NCI-H1417 treated with DMSO at 0.1 percent for 48 hours (cell line): ENCODE results near the gene TANC1.

Source experiments
- DNase-seq: peaks from one replicate; lab custom pipeline; 2025; lab: John Stamatoyannopoulos, UW

The TANC1 gene

DNA sequence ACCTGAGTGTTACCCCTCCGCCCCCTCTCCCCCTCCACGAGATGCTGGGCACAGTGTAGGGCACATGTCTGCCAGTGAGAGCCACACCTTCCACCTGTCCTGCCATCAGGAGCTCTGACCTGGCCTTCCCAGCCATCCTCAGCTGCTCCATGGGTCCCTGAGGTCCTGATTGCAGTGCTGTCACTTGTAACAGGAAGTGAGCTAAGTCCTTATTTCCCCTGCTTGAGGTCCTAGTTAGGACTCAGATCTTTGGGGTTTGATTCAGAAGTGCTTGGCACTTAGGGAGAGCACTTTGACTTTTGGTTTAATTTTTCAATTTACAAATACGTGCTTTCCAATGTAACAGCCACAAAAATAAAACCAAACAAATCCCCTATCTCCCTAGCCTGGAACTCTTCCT, 192.5 kb downstream of the TANC1 start:
- DNase-seq = no peak

GRCh38 chr2:159163930-159164329, 195.5 kb downstream of the TANC1 start:
- DNase-seq = no peak

- DNase-seq = no peak
Measured at GRCh38 chr2:159164457-159164911, 196.0 kb downstream of the TANC1 start.

DNA sequence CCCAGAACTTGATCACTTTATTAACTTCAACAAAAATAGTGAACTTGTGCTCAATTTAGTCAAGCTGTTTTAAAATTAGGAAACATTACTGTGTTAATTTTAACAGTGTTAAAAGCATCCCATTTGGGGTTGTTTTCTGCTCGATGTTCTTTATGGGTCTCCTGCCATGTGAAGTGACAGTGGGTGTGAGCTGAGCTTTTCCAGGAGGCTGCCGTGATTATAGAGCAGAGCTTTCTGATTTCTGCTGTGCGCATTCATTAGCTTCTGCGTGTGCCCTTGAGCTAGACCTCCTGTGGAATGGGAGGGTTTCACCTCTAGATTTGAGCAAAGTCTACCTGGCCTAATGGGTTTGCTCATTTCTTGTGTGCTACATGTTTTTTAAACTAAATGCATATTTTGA, 196.6 kb downstream of the TANC1 start:
- no peak for DNase-seq

DNA sequence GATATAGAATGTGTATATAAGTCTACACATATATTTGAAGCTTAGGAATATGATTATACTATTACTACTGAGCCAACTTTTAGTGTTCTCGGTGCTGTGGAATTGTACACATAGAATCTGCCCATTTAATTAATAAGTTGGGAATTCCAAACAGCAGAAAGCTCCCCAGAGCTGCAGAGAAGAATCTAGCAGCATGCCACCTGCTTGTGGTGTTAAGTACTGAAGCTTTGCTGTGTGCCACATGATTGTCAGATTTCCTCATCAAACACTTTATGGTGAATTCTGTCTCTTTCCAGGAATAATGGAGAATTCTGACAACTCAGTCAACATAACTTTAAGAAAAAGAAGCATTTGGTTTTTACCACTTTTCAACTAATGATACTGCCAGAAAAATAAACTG, 200.3 kb downstream of the TANC1 start:
- DNase-seq = no peak

DNA sequence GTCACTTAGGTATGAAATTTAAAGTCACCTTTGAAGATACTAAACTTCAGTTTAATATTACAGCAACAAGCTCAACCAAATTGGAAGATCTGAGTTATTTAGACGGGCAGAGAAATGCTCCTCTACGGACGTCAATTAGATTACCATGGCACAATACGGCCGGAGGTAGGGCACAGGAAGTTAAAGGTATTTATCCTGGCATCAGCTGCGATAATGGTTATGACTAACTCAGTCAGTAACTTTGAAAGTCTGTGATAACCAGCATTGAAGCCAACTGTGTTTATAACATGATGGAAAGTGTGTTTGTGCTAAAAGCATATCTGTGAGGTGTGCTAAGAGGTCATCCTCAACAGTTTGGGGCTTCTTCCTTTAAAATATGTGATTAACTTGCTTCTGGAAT, 200.7 kb downstream of the TANC1 start:
- no peak for DNase-seq

- no peak for DNase-seq
Measured at GRCh38 chr2:159172403-159172802, 204.0 kb downstream of the TANC1 start.

DNA sequence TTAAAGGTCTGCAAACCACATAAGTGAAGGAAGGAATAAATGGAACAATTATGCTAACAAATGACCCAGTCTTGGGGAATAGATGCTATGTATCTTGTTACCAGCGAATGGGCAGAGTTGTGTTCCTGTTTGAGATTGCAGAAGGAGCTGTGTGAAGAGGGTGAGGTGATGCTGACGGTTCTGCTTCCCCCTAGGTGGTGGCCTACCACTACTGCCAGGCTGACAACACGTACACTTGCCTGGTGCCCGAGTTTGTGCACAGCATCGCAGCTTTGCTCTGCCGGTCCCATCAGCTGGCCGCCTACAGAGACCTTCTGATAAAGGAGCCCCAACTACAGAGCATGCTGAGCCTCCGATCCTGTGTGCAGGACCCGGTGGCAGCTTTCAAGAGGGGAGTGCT, 206.3 kb downstream of the TANC1 start:
- DNase-seq = no peak

DNA sequence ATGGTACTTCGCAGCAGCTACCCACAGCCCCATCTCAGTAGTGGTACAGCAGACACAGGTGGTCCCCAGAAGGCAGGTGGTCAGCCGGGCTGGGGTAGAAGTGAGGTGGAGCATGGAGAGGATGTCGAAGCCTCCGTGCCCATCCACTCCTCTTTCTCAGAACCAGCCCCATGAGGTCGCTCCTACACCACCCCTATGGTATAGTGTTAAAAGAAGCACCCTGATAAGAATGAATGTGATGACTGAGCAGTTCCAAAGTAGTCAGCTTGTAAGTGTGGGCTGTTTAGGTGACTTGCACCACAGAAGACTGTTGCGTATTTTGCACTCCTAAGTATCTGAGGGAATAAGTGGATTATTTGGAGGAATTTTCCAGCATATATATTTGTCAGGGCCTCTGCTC, 206.7 kb downstream of the TANC1 start:
- DNase-seq = no peak

DNA sequence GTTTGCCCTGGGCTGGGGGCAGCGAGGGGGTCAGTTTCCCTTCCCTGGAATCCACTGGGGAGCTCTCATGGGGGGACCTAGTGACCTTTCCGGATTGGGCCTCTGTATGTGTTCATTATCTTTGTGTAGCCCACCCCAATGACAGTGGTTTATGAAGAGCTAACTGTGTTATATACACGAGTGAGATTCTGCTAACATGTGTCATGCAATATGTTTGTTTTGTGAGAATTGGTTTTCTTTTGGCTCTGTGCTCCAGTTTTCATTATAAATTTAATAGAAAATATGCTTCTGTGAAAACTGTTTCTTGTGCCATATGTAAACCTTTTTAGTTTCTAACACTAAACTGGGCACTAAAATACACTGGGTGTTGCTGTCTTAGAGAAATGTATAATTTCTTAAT, 207.5 kb downstream of the TANC1 start:
- no peak for DNase-seq

GRCh38 chr2:159176555-159176954, 208.1 kb downstream of the TANC1 start:
- DNase-seq = no peak

DNA sequence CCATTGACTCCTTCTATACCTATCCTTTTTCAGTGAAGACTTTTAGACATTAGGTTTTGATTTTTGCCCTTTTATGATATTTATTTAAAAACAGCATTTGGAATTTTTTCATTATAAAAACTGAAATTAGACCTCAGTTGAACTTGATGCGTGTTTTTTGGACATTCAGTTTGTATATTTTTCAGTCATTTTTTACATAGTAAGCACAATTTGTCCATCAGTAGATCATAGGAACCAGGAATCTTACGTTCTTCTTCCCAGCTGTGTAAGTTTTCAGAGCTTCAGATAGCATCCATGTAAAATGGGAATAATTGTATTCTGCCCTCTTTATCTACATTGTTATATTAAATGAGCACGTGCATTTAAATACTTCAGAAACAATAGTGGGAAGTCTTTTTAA, 208.9 kb downstream of the TANC1 start:
- no peak for DNase-seq

DNA sequence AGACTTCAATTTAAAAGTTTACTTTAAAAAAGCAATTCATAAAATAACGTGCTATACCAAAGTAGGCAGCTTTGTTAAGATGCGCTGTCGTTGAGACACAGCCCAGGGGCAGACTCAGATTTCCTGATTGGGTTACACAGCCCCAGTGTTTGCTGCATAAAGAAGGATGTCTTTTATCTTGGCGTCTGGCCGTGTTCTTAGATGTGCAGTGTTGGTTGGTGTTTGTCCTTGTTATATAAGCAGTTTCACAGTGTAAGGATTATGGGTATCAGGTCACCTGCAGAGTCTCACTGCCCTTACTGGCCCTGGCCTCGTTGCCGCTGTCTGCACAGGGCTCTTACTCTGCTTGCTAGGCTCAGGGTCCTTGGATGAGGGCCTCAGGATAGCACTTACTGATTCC, 209.5 kb downstream of the TANC1 start:
- DNase-seq = no peak

DNA sequence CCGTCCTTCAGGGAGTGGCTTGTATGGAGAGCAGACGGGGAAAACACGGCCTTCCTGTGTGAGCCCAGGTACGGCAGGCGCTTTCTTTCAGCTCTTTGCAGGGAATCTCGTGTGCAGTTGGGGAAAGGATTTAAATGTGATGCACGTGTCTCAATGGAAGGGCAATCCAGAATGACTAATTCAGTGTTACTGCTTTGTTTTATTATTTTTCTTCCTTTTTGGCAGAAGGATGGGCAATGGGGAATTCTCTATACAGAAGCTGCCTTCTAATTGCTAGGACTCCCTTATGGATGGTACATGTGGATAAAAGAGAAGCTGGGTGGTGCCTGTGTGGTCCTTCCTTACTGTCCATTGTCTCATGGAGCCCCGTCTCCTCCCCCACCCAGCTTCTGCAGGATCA, 210.7 kb downstream of the TANC1 start:
- DNase-seq = no peak

GRCh38 chr2:159179696-159180095, 211.3 kb downstream of the TANC1 start:
- no peak for DNase-seq

GRCh38 chr2:159183346-159183745, 214.9 kb downstream of the TANC1 start:
- no peak for DNase-seq

DNA sequence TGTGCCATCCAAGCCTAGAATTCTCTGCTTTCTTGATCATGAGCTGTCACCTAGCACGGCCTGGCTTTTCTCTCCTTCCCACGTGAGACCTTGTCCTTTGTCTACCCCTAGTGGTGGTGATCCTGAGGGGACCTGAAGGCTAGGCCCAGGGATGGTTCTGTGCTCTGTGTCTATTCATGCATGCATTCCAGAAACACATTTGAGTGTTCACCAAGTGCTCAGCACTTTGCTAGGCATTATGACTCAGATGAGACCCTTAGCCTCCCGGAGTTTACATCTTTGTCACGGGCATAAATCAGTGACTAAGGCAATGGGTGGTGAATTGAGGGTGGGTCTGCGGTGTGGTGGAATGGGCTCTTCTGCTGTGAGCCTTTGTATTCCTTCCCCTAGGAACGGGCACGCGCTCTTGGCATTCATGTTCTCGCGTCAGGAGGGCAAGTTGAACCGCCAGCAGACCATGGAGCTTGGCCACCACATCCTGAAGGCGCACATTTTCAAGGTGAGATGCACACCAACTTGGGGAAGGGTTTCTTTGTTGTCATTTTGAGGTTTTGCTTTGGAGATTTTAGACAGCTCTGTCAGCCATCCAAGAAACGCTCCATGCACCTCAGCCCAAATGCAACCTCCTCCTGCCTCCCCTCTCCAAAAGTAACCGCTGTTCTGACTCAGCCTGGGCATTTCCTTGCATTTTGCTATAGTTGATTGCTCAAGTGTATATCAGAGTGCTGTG, 217.1 kb downstream of the TANC1 start:
- DNase-seq = no peak

DNA sequence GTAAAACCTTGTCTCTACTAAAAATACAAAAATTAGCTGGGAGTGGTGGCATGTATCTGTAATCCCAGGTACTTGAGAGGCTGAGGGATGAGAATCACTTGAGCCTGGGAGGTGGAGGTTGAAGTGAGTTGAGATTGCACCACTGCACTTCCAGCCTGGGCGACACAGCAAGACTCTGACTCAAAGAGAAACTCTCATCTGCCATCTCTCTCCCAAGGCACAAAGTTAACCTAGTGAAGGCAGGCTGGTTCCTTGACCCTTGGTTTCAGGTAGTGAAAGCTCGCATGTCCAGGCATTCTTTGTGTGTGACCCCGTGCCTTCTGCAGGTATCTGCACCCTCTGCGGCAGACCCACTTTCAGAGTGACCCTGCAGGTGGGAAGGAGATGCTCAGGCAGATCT, 218.0 kb downstream of the TANC1 start:
- no peak for DNase-seq

GRCh38 chr2:159187106-159187505, 218.7 kb downstream of the TANC1 start:
- no peak for DNase-seq

DNA sequence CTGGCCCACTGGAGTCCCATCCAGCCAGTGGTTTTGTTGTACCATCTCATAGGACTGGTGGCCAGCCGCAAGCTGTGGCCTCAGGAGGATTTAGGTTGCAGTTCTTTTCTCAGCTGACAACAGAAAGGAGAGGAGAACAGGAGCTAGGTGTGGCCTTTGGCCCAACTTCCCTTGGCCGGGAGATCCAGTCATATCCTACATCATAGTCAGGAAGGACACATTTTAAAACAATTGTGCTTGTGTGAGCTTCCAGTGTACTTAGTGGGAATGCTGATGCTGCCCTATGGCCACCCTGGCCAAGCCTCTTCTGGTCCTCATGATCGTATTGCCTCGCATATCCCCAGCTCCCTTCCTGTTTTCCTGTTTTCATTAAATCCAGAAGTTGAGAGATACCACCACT, 220.0 kb downstream of the TANC1 start:
- no peak for DNase-seq

GRCh38 chr2:159192371-159192918, 224.0 kb downstream of the TANC1 start:
- no peak for DNase-seq

DNA sequence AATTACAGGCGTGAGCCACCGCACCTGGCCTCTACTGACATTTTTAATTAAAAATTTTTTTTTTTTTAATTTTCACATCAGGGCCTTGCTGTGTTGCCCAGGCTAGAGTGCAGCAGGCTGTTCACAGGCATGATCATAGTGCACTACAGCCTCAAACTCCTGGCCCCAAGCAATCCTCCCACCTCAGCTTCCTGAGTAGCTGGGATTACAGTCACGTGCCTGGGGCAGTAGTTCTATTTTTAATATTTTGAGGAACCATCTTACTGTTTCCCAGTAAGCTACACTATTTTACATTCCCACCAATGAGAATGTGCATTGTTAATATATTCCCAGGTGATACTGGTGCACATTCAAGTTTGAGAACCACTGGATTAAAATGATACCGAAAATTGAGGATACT, 225.4 kb downstream of the TANC1 start:
- no peak for DNase-seq

GRCh38 chr2:159194241-159194640, 225.8 kb downstream of the TANC1 start:
- DNase-seq = no peak

DNA sequence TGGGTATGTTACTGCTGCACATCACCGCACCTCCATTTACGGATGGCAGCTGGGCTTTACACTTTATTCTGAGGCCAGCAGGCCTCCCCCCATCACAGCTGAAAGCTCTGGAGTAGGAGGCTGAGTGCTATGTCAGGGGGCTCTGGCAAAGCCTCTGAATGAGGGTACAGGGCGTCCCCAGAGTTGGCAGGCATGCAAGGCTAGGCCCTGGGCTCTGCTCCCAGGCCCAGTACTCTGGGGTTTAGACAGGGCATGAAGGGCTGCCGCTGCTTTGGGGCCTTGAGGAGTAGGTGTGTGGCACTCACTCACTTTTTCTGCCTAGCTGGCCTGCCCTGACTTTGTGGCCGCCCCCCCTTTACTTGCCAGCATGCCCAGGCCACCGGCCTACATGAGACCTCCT, 227.3 kb downstream of the TANC1 start:
- DNase-seq = no peak
